ENCODE results near the gene STRN4. TPM values are rescaled to one million over a fixed set of nuclear protein-coding genes. Genes with fewer than 3 reads are reported as not detected.

The STRN4 gene
- polyA plus RNA-seq, 1 of the 3 experiments (the other 2 are of a cell fraction): 92.8 TPM

DNA sequence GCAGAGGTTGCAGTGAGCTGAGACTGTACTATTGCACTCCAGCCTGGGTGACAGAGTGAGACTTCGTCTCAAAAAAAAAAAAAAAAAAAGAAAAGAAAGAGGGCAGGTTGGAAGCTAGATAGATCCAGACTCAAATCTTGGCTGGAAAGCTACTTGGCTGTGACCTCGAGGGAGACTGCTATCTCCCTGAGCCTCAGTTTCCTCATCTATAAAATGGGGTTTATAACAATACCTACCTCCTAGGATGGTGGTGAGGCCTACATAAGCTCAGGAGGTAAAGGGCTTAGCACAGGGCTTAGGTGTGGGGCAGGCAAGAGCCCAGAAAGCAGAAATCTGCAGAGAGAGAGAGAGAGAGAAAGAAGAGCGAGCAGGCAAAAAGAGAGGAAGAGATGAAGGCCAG, 61.1 kb downstream of the STRN4 start:
- Histone ChIP-seq H3K9me2 (no peaks in the 10 kb centered on the region), H3K27me3 (ENCODE audit: insufficient read depth) (no peaks in the 10 kb centered on the region), H2AFZ (ENCODE audit: low read depth) (no peak overlapping the region), H3K9ac (no peak overlapping the region), H3K4me2 (no peak overlapping the region), H3K27ac (ENCODE audit: low read depth in 2 of 2, low read length in 1 of 2) (no peak overlapping the region), H3K9me3 (no peaks in the 10 kb centered on the region), H3K4me3 (ENCODE audit: low read depth in 2 of 2, low read length in 1 of 2) (no peak overlapping the region), H4K20me1 (ENCODE audit: insufficient read depth) (no peaks in the 10 kb centered on the region), H3K36me3 (replicated peaks in 1 of 2; ENCODE audit: control insufficient read depth in 1 of 2, insufficient read depth in 2 of 2, low read length in 1 of 2) (peaks cover 15 to 35% of the 10 kb centered on the region in 2 experiments), H3K4me1 (ENCODE audit: control insufficient read depth in 1 of 2, insufficient read depth in 2 of 2, low read depth in 1 of 2, low read length in 1 of 2) (no peaks in the 10 kb centered on the region), H3F3A (replicated peaks; ENCODE audit: insufficient read depth) (peaks cover 4% of the 10 kb centered on the region), H3K79me2 (ENCODE audit: insufficient read depth) (no peaks in the 10 kb centered on the region)
- ChIA-PET CTCF (interaction anchor here (2.0 kb wide), 1 partner anchor 20 kb away, joined by 12 read pairs; no protein-coding TSS in a partner anchor), POLR2A (no interaction called here)
- no peak for TF ChIP-seq FOXM1 (IDR thresholded peaks at IDR 0.05; ENCODE audit: low read depth)
- no peak for TF ChIP-seq NFIC (IDR thresholded peaks at IDR 0.05; ENCODE audit: borderline replicate concordance)
- no peak for TF ChIP-seq TEAD4 (IDR thresholded peaks at IDR 0.05; ENCODE audit: borderline replicate concordance, insufficient read depth)
- TF ChIP-seq, protein P1, sequence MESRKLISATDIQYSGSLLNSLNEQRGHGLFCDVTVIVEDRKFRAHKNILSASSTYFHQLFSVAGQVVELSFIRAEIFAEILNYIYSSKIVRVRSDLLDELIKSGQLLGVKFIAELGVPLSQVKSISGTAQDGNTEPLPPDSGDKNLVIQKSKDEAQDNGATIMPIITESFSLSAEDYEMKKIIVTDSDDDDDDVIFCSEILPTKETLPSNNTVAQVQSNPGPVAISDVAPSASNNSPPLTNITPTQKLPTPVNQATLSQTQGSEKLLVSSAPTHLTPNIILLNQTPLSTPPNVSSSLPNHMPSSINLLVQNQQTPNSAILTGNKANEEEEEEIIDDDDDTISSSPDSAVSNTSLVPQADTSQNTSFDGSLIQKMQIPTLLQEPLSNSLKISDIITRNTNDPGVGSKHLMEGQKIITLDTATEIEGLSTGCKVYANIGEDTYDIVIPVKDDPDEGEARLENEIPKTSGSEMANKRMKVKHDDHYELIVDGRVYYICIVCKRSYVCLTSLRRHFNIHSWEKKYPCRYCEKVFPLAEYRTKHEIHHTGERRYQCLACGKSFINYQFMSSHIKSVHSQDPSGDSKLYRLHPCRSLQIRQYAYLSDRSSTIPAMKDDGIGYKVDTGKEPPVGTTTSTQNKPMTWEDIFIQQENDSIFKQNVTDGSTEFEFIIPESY (IDR thresholded peaks at IDR 0.05; ENCODE audit: borderline replicate concordance, low read depth): no peak
- no peak for TF ChIP-seq POLR2AphosphoS5 (IDR thresholded peaks at IDR 0.05; ENCODE audit: low read depth, low read length)
- TF ChIP-seq SMC3 (IDR thresholded peaks at IDR 0.05; ENCODE audit: low read depth, low read length): no peak
- TF ChIP-seq MXI1 (IDR thresholded peaks at IDR 0.05; ENCODE audit: low read depth, low read length): no peak
- TF ChIP-seq, protein P2, sequence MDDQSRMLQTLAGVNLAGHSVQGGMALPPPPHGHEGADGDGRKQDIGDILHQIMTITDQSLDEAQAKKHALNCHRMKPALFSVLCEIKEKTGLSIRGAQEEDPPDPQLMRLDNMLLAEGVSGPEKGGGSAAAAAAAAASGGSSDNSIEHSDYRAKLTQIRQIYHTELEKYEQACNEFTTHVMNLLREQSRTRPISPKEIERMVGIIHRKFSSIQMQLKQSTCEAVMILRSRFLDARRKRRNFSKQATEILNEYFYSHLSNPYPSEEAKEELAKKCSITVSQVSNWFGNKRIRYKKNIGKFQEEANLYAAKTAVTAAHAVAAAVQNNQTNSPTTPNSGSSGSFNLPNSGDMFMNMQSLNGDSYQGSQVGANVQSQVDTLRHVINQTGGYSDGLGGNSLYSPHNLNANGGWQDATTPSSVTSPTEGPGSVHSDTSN (IDR thresholded peaks at IDR 0.05): no peak
- TF ChIP-seq, protein P3, sequence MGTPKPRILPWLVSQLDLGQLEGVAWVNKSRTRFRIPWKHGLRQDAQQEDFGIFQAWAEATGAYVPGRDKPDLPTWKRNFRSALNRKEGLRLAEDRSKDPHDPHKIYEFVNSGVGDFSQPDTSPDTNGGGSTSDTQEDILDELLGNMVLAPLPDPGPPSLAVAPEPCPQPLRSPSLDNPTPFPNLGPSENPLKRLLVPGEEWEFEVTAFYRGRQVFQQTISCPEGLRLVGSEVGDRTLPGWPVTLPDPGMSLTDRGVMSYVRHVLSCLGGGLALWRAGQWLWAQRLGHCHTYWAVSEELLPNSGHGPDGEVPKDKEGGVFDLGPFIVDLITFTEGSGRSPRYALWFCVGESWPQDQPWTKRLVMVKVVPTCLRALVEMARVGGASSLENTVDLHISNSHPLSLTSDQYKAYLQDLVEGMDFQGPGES (IDR thresholded peaks at IDR 0.05; ENCODE audit: low read depth, low read length): no peak
- TF ChIP-seq MEF2A (IDR thresholded peaks at IDR 0.05; ENCODE audit: borderline replicate concordance, low read depth): no peak
- no peak for TF ChIP-seq RFX5 (IDR thresholded peaks at IDR 0.05; ENCODE audit: low read length)
- TF ChIP-seq, protein P4, sequence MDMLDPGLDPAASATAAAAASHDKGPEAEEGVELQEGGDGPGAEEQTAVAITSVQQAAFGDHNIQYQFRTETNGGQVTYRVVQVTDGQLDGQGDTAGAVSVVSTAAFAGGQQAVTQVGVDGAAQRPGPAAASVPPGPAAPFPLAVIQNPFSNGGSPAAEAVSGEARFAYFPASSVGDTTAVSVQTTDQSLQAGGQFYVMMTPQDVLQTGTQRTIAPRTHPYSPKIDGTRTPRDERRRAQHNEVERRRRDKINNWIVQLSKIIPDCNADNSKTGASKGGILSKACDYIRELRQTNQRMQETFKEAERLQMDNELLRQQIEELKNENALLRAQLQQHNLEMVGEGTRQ (IDR thresholded peaks at IDR 0.05; ENCODE audit: borderline replicate concordance, low read depth, low read length): no peak
- 59% methylated on average over 3 of the region's 3 CpGs for WGBS (ENCODE audit: low lambda C conversion rate)
- no peak for DNase-seq
